CD8-positive, alpha-beta memory T cell (primary cell): Measurements from ENCODE around the gene HMGCS2. TPM values are rescaled to one million over a fixed set of nuclear protein-coding genes. Genes with fewer than 3 reads are reported as not detected.

Experiments used
- CTCF ChIA-PET: fragments of 350-600 bp; sonication (Branson Sonifier 250); formaldehyde crosslinking; loops from one replicate; lab custom pipeline; 2021; ENCODE audit warnings: antibody characterized with exemption; lab: Charles Lee
- POLR2A ChIA-PET: fragments of 350-600 bp; sonication (Branson Sonifier 250); formaldehyde crosslinking; loops from one replicate; lab custom pipeline; 2021; ENCODE audit warnings: antibody characterized with exemption; lab: Charles Lee
- DNase-seq, 5 donors: peaks; one replicate each; pipeline versions ENCODE4 v3.0.0 to v3.0.0-alpha.2; 2020 to 2022; ENCODE audit warnings: mixed read lengths in 1 of 5
- H3K27ac ChIP-seq: one replicate; pipeline ENCODE4 v1.7.0; 2013; ENCODE audit warnings: low read depth, mild to moderate bottlenecking, low read length, moderate library complexity
- H3K27me3 ChIP-seq: 2 replicates; pipeline ENCODE4 v1.7.0; 2013; ENCODE audit warnings: low read length, mild to moderate bottlenecking; ENCODE audit not compliant: insufficient read depth, poor library complexity, severe bottlenecking
- H3K36me3 ChIP-seq: 2 replicates; pipeline ENCODE4 v1.7.0; 2013; ENCODE audit warnings: mild to moderate bottlenecking, low read length, moderate library complexity; ENCODE audit not compliant: insufficient read depth
- H3K4me1 ChIP-seq: 2 replicates; pipeline ENCODE4 v1.7.0; 2013; ENCODE audit warnings: mild to moderate bottlenecking, low read length, moderate library complexity; ENCODE audit not compliant: insufficient read depth
- H3K4me3 ChIP-seq: 2 replicates; pipeline ENCODE4 v1.7.0; 2013; ENCODE audit warnings: mild to moderate bottlenecking, low read length
- H3K9me3 ChIP-seq: 2 replicates; pipeline ENCODE4 v1.7.0; 2013; ENCODE audit warnings: mild to moderate bottlenecking, low read length
- H3K27ac Mint-ChIP-seq, 8 donors: one replicate each; pipeline ENCODE4 v1.8.0; 2020 to 2021; ENCODE audit warnings: mixed read lengths in 8 of 8, mild to moderate bottlenecking in 6 of 8, inconsistent platforms in 3 of 8, moderate library complexity in 3 of 8
- H3K27me3 Mint-ChIP-seq, 2 donors: one replicate each; pipeline ENCODE4 v1.8.0; 2020 to 2021; ENCODE audit warnings: mixed read lengths in 2 of 2, mild to moderate bottlenecking in 1 of 2, moderate library complexity in 1 of 2
- H3K36me3 Mint-ChIP-seq, 3 donors: one replicate each; pipeline ENCODE4 v1.8.0; 2020 to 2021; ENCODE audit warnings: mixed read lengths in 3 of 3, inconsistent platforms in 1 of 3, mild to moderate bottlenecking in 1 of 3
- H3K4me1 Mint-ChIP-seq, 3 donors: one replicate each; pipeline ENCODE4 v1.8.0; 2020 to 2021; ENCODE audit warnings: mixed read lengths in 3 of 3, inconsistent platforms in 1 of 3, mild to moderate bottlenecking in 1 of 3
- H3K4me3 Mint-ChIP-seq, 7 donors: one replicate each; pipeline ENCODE4 v1.8.0; 2020 to 2021; ENCODE audit warnings: mixed read lengths in 7 of 7, mild to moderate bottlenecking in 6 of 7, moderate library complexity in 4 of 7, inconsistent platforms in 2 of 7
- H3K9me3 Mint-ChIP-seq, 5 donors: one replicate each; pipeline ENCODE4 v1.8.0; 2020 to 2022; ENCODE audit warnings: mixed read lengths in 5 of 5, mild to moderate bottlenecking in 3 of 5, moderate library complexity in 2 of 5, inconsistent platforms in 1 of 5
- polyA plus RNA-seq: library from polyadenylated mRNA; unstranded; fragments of 300-500 nt; fragmentation: Illumina TruSeq; gene quantifications from one replicate; pipeline ENCODE4 v1.2.3, GENCODE V29; 2021
- total RNA-seq, 2 experiments: library from RNA; stranded (reverse); gene quantifications; one replicate each; pipeline ENCODE4 v1.2.3, GENCODE V29; 2021

HMGCS2 gene
- total and polyA plus RNA-seq, 3 experiments from 2014 or later: not detected

DNA sequence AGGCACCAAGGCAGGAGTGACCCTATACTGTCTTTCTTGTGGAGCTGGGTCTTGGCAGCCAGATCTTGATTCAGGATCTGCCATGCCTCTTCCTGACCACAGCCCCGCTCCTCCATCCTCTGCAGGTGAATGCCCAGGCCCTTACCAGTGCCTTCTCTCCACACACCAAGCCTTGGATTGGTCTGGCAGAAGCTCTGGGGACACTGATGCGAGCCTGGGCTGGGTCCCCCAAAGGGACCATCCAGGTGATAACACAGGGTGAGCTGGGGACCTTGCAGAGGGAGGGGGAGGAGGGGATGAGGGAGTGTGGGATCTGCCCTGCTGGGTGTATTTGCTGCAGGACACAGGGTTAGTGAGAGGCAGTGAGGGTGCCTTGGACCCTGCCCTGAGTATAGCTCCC is 28.4 kb downstream of the HMGCS2 start:
- no peak overlapping the region for H3K27ac ChIP-seq
- no peak for DNase-seq
- H3K4me1 ChIP-seq: no peaks in the 10 kb centered on the region
- POLR2A ChIA-PET: no interaction called here
- H3K9me3 ChIP-seq: no peaks in the 10 kb centered on the region
- CTCF ChIA-PET: no interaction called here
- Mint-ChIP-seq H3K9me3 (peaks cover 0 to 2% (median 0%) of the 10 kb centered on the region in 5 donors), H3K4me3 (no peak overlapping the region), H3K36me3 (peaks cover 0 to 2% (median 1%) of the 10 kb centered on the region in 3 donors), H3K27ac (no peak overlapping the region), H3K27me3 (no peaks in the 10 kb centered on the region), H3K4me1 (peaks cover 0 to 4% (median 0%) of the 10 kb centered on the region in 3 donors)
- H3K36me3 ChIP-seq: no peaks in the 10 kb centered on the region
- H3K4me3 ChIP-seq: no peak overlapping the region
- no peaks in the 10 kb centered on the region for H3K27me3 ChIP-seq

DNA sequence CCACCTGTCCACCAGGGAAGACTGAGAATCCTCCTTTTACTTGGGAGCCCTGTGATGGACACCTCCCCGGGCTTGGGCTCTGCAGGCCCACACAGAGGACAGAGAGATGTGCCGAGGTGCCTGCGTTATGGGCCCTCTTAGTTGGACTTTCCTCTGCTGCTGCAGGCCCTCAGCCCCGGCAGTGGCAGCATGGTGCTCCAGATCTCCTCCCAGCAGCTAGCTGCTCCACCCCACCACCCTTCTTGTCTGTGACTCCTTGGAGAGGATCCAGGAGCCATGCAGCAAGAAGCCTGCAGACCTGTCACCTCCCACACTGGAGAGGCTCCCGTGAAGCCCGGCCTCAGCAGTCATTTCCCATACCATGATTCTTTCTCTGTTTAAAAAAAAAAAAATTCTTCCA is 29.6 kb downstream of the HMGCS2 start:
- no peaks in the 10 kb centered on the region for H3K27me3 ChIP-seq
- ChIA-PET POLR2A (no interaction called here), CTCF (no interaction called here)
- peaks cover 0 to 2% (median 0%) of the 10 kb centered on the region in 5 donors for H3K9me3 Mint-ChIP-seq
- H3K36me3 ChIP-seq: no peaks in the 10 kb centered on the region
- no peak overlapping the region for H3K4me3 Mint-ChIP-seq
- no peaks in the 10 kb centered on the region for H3K9me3 ChIP-seq
- no peak overlapping the region for H3K27ac ChIP-seq
- no peaks in the 10 kb centered on the region for H3K4me1 ChIP-seq
- no peaks in the 10 kb centered on the region for H3K27me3 Mint-ChIP-seq
- H3K36me3 Mint-ChIP-seq: peaks cover 0 to 6% (median 0%) of the 10 kb centered on the region in 3 donors
- H3K27ac Mint-ChIP-seq: no peak overlapping the region
- peaks cover 0 to 1% (median 0%) of the 10 kb centered on the region in 3 donors for H3K4me1 Mint-ChIP-seq
- H3K4me3 ChIP-seq: no peak overlapping the region
- no peak for DNase-seq

GRCh38 chr1:119738100-119738720 is 30.5 kb downstream of the HMGCS2 start:
- no peaks in the 10 kb centered on the region for H3K36me3 ChIP-seq
- H3K4me1 Mint-ChIP-seq: no peaks in the 10 kb centered on the region
- H3K4me1 ChIP-seq: no peaks in the 10 kb centered on the region
- H3K27ac Mint-ChIP-seq: no peak overlapping the region
- H3K36me3 Mint-ChIP-seq: peaks cover 0 to 6% (median 0%) of the 10 kb centered on the region in 3 donors
- H3K27me3 Mint-ChIP-seq: no peaks in the 10 kb centered on the region
- no peak overlapping the region for H3K4me3 ChIP-seq
- no peaks in the 10 kb centered on the region for H3K9me3 Mint-ChIP-seq
- POLR2A ChIA-PET: no interaction called here
- DNase-seq: no peak
- no peaks in the 10 kb centered on the region for H3K9me3 ChIP-seq
- no peaks in the 10 kb centered on the region for H3K27me3 ChIP-seq
- no peak overlapping the region for H3K4me3 Mint-ChIP-seq
- CTCF ChIA-PET: no interaction called here
- no peak overlapping the region for H3K27ac ChIP-seq

DNA sequence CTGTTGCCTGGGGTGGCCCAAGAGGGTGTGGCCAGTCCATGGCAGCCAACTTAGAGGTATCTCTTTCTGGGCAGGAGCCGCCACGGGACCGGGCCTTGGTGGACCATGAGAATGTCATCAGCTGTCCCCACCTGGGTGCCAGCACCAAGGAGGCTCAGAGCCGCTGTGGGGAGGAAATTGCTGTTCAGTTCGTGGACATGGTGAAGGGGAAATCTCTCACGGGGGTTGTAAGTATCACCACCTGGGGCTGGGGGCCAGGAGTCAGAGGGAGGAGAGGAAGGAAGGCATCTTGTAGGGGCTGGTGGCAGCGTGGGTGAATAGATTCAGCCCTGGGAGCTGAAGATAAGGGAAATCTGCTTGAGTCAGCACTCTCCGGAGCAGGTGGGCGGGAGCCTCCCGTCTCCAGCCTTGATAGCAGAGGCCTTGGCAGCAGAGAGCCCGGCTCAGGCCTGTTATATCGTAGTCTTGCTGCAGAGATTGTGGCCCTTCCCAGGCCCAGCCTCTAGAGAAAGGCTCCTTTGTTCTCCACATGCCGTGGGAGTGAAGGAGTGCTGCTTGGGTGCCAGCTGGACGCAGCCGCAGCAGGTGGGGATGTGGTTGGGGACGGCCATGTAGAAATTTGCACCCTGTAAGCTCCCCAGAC is 31.5 kb downstream of the HMGCS2 start:
- Histone ChIP-seq H3K36me3 (no peaks in the 10 kb centered on the region), H3K27ac (no peak overlapping the region), H3K9me3 (no peaks in the 10 kb centered on the region), H3K27me3 (no peaks in the 10 kb centered on the region), H3K4me1 (no peaks in the 10 kb centered on the region), H3K4me3 (no peak overlapping the region)
- H3K27ac Mint-ChIP-seq: no peak overlapping the region
- ChIA-PET CTCF (no interaction called here), POLR2A (no interaction called here)
- H3K4me3 Mint-ChIP-seq: no peak overlapping the region
- H3K9me3 Mint-ChIP-seq: no peaks in the 10 kb centered on the region
- H3K27me3 Mint-ChIP-seq: no peaks in the 10 kb centered on the region
- no peaks in the 10 kb centered on the region for H3K4me1 Mint-ChIP-seq
- H3K36me3 Mint-ChIP-seq: peaks cover 0 to 6% (median 0%) of the 10 kb centered on the region in 3 donors
- no peak for DNase-seq

GRCh38 chr1:119736649-119737039 is 32.1 kb downstream of the HMGCS2 start:
- Mint-ChIP-seq H3K9me3 (no peaks in the 10 kb centered on the region), H3K27me3 (no peaks in the 10 kb centered on the region), H3K4me1 (no peaks in the 10 kb centered on the region), H3K36me3 (peaks cover 0 to 6% (median 0%) of the 10 kb centered on the region in 3 donors), H3K27ac (no peak overlapping the region), H3K4me3 (no peak overlapping the region)
- Histone ChIP-seq H3K27ac (no peak overlapping the region), H3K36me3 (no peaks in the 10 kb centered on the region), H3K4me1 (no peaks in the 10 kb centered on the region), H3K27me3 (no peaks in the 10 kb centered on the region), H3K9me3 (no peaks in the 10 kb centered on the region), H3K4me3 (no peak overlapping the region)
- no peak for DNase-seq
- CTCF ChIA-PET: no interaction called here
- POLR2A ChIA-PET: no interaction called here

DNA sequence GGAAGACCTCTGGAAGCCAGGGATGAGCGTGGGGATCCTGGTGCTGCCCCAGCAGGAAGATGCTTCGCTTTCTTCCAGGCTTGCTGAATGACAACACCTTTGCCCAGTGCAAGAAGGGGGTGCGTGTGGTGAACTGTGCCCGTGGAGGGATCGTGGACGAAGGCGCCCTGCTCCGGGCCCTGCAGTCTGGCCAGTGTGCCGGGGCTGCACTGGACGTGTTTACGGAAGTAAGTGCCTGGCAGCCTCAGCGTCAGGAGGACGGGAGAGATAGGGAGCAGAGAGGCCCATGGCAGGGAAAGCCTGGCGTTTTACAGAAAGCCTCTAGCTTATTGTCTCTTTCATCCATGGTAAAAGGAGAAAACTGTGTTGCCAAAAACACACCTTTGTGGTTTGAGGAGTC is 33.5 kb downstream of the HMGCS2 start:
- peak overlapping the region in 1 of 8 donors; percentile 58 for H3K27ac Mint-ChIP-seq
- no peaks in the 10 kb centered on the region for H3K36me3 ChIP-seq
- DNase-seq: no peak
- no peaks in the 10 kb centered on the region for H3K4me1 Mint-ChIP-seq
- H3K27me3 ChIP-seq: no peaks in the 10 kb centered on the region
- H3K27me3 Mint-ChIP-seq: no peaks in the 10 kb centered on the region
- no peak overlapping the region for H3K27ac ChIP-seq
- H3K4me1 ChIP-seq: no peaks in the 10 kb centered on the region
- peaks cover 0 to 6% (median 0%) of the 10 kb centered on the region in 3 donors for H3K36me3 Mint-ChIP-seq
- CTCF ChIA-PET: no interaction called here
- H3K4me3 ChIP-seq: no peak overlapping the region
- H3K4me3 Mint-ChIP-seq: no peak overlapping the region
- POLR2A ChIA-PET: no interaction called here
- no peaks in the 10 kb centered on the region for H3K9me3 ChIP-seq
- H3K9me3 Mint-ChIP-seq: no peaks in the 10 kb centered on the region

GRCh38 chr1:119733754-119734153 is 35.0 kb downstream of the HMGCS2 start:
- no peaks in the 10 kb centered on the region for H3K4me1 ChIP-seq
- H3K9me3 ChIP-seq: no peaks in the 10 kb centered on the region
- H3K27me3 Mint-ChIP-seq: peaks cover 0 to 1% of the 10 kb centered on the region in 2 donors
- H3K27me3 ChIP-seq: no peaks in the 10 kb centered on the region
- DNase-seq: no peak
- H3K36me3 Mint-ChIP-seq: peaks cover 0 to 9% (median 4%) of the 10 kb centered on the region in 3 donors
- POLR2A ChIA-PET: no interaction called here
- H3K4me3 ChIP-seq: no peak overlapping the region
- CTCF ChIA-PET: interaction anchor here (0.7 kb wide), 1 partner anchor 14 kb away, joined by 3 read pairs; no protein-coding TSS in a partner anchor
- no peaks in the 10 kb centered on the region for H3K36me3 ChIP-seq
- H3K27ac Mint-ChIP-seq: no peak overlapping the region
- H3K4me1 Mint-ChIP-seq: no peaks in the 10 kb centered on the region
- H3K4me3 Mint-ChIP-seq: no peak overlapping the region
- no peak overlapping the region for H3K27ac ChIP-seq
- H3K9me3 Mint-ChIP-seq: no peaks in the 10 kb centered on the region

GRCh38 chr1:119732465-119733168 is 36.1 kb downstream of the HMGCS2 start:
- CTCF ChIA-PET: no interaction called here
- H3K27me3 ChIP-seq: no peaks in the 10 kb centered on the region
- no peaks in the 10 kb centered on the region for H3K9me3 ChIP-seq
- no peak overlapping the region for H3K4me3 ChIP-seq
- Mint-ChIP-seq H3K27me3 (peaks cover 0 to 1% of the 10 kb centered on the region in 2 donors), H3K4me3 (no peak overlapping the region), H3K27ac (peak overlapping the region in 1 of 8 donors; percentile 78), H3K4me1 (no peaks in the 10 kb centered on the region), H3K9me3 (no peaks in the 10 kb centered on the region), H3K36me3 (peaks cover 0 to 9% (median 6%) of the 10 kb centered on the region in 3 donors)
- H3K4me1 ChIP-seq: no peaks in the 10 kb centered on the region
- no peak for DNase-seq
- H3K27ac ChIP-seq: no peak overlapping the region
- POLR2A ChIA-PET: no interaction called here
- H3K36me3 ChIP-seq: no peaks in the 10 kb centered on the region
